Fibroblast of the aortic adventitia (primary cell): ENCODE measurements around the gene CTNNA3. TPM values are rescaled to one million over a fixed set of nuclear protein-coding genes. Genes with fewer than 3 reads are reported as not detected.
"Not testable (repeated sequence)": the region's sequence is repeated elsewhere in the genome, so short reads cannot be mapped to it uniquely, and the experiment has no call there.

Experiments used
- DNase-seq: peaks from one replicate; pipeline ENCODE4 v3.0.0-alpha.2; 2010; ENCODE audit warnings: low read depth
- H3K4me3 ChIP-seq: 2 replicates; pipeline ENCODE4 v1.5.1; 2011; ENCODE audit warnings: low read depth, mild to moderate bottlenecking, control low read depth, low read length, moderate library complexity
- total RNA-seq: library from RNA; depleted of rRNA; stranded (reverse); fragments of >200 nt; gene quantifications from 2 replicates; pipeline ENCODE4 v1.2.3, GENCODE V29; 2012; ENCODE audit warnings: low replicate concordance
- TF ChIP-seq, protein P1 (sequence below): IDR thresholded peaks from 2 replicates; pipeline ENCODE4 v1.5.1; 2011; ENCODE audit warnings: mild to moderate bottlenecking, low read length, control low read depth, inconsistent platforms; ENCODE audit not compliant: insufficient read depth

Gene CTNNA3
- total RNA-seq, 1 donor, result not detected

DNA sequence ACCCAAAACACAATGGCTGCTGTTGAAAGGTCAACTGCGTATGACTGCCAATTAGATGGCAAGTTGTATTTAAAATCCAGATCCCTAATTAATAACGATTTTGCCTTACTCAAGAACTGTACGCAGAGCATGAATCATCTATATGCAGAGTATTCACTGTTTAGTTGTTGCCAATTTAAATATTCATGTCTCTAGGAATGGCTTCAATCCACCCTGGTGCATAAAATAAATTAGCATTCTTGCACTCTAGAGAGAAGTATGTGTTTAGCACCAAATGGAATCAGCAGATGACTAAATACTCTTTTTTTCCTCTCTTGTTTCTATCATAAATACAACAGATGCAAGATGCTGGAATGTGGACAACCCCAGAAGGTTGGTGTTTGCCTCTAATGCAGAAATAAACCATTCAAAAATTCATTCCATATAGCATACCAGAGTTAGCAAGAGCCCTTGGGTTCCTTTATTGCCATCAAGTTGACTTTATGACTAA lies 449.9 kb downstream of the CTNNA3 start:
- no peak for DNase-seq
- no peak overlapping the region for H3K4me3 ChIP-seq
- TF ChIP-seq, protein P1, sequence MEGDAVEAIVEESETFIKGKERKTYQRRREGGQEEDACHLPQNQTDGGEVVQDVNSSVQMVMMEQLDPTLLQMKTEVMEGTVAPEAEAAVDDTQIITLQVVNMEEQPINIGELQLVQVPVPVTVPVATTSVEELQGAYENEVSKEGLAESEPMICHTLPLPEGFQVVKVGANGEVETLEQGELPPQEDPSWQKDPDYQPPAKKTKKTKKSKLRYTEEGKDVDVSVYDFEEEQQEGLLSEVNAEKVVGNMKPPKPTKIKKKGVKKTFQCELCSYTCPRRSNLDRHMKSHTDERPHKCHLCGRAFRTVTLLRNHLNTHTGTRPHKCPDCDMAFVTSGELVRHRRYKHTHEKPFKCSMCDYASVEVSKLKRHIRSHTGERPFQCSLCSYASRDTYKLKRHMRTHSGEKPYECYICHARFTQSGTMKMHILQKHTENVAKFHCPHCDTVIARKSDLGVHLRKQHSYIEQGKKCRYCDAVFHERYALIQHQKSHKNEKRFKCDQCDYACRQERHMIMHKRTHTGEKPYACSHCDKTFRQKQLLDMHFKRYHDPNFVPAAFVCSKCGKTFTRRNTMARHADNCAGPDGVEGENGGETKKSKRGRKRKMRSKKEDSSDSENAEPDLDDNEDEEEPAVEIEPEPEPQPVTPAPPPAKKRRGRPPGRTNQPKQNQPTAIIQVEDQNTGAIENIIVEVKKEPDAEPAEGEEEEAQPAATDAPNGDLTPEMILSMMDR, result no peak

DNA sequence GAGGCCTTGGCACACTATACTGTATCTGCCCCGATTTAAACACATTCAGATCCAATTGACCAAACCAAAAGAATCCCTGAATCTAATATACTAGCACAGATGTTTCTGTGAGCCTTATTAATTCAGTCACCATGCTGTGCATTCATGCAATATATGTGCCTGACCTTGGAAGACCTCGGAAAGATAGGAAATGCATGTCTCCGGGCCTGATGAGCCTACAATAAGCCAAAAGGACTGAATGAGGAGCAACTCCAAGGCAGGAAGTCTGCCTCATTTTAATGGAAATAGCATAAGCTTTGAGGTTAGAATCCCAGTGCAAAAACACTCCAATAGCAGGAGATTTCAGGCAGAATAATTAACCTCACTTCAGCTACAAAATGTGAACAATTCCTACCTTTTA lies 453.5 kb downstream of the CTNNA3 start:
- DNase-seq, result no peak
- TF ChIP-seq, protein P1, result no peak
- H3K4me3 ChIP-seq, result no peak overlapping the region

DNA sequence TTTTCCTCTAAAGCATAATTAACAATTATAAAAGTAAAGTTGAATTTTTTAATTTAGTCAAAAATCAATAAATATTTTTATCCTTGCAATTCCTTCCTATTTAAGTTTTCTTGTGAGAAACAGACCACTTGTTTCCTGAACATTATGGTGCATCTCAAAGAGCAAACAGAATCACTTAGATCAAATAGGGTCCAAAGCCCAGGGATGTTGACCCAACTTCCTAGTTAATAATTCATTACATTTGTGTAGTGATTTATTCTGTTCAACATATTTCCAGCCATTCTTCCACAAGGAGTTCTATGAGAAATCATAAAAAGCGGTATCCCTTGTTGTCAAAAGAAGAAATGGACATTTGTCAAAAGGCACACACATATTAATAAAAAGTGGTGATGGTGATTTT lies 454.5 kb downstream of the CTNNA3 start:
- TF ChIP-seq, protein P1, result no peak
- DNase-seq, result no peak

DNA sequence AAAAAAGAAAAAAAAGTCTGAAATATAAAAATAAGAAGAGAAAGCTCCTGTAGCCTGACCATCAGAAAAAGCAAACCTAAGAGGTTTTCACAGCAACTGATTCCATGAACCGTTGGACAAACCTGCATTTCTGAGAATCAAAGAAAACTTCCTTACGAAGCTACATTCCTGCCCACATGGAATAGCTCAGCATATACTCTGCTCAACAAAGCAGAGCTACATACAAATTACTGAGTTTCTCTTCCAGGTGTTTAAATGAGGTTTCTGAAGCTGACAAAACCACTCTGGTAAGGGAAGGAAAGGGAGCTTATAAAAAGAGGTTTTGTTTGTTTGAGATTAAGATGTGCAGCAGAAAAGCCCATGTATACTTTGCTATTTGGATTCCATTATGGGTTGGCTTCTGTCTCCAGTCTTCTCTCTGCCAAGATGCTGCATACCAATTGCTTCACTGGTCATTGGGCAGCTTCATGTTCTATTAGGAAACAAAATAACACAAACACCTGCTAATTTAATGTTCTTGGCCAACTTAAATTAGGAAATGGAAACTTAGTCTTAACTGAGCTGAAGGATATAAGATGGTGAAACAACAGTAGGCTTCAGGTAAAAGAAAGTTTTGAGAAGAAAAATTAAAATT lies 456.0 kb downstream of the CTNNA3 start:
- H3K4me3 ChIP-seq, result no peak overlapping the region
- no peak for DNase-seq
- TF ChIP-seq, protein P1, result no peak

More for the DNA sequence above, 454.5 kb downstream of the CTNNA3 start:
- H3K4me3 ChIP-seq, result no peak overlapping the region

DNA sequence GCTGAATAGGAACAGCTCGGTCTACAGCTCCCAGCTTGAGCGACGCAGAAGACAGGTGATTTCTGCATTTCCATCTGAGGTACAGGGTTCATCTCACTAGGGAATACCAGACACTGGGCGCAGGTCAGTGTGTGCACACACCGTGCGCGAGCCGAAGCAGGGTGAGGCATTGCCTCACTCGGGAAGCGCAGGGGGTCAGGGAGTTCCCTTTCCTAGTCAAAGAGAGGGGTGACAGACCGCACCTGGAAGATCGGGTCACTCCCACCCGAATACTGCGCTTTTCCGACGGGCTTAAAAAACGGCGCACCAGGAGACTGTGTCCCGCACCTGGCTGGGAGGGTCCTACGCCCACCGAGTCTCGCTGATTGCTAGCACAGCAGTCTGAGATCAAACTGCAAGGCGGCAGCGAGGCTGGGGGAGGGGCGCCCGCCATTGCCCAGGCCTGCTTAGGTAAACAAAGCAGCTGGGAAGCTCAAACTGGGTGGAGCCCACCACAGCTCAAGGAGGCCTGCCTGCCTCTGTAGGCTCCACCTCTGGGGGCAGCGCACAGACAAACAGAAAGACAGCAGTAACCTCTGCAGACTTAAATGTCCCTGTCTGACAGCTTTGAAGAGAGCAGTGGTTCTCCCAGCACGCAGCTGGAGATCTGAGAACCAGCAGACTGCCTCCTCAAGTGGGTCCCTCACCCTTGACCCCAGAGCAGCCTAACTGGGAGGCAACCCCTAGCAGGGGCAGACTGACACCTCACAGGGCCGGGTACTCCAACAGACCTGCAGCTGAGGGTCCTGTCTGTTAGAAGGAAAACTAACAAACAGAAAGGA lies 465.1 kb downstream of the CTNNA3 start:
- not testable (repeated sequence) for H3K4me3 ChIP-seq, DNase-seq

DNA sequence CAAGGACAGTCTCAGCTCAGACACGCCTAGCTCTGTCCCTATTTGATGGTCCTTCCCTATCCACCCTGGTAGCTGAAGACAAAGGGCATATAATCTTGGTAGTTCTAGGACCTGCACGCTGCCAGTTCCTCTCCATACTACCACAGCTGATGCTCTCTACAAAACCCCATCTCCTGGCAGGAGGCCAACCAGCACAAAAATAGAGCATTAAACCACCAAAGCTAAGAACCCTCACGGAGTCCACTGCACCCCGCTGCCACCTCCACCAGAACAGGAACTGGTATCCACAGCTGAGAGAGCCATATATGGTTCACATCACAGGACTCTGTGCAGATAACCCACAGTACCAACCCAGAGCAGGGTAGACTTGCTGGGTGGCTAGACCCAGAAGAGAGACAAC lies 470.8 kb downstream of the CTNNA3 start:
- TF ChIP-seq, protein P1, result no peak

DNA sequence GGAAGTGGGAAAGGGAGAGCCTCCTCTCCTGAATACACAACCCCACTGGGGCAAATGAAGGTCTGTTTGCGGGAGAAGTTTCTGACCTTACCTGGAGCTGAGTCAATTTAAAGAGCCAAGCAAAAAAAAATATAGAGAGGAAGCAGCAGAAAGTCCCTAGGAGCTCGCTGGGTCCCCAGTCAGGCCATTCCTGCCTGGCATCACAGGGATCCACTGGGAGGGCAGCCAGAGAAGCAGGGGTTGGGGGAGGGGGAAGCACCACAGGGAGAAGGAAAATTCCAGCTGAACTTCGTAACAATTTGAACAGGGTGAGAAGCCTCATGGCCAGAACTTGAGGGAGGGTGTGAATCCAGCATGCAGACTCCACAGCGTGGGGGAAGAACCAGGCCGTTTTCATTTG lies 471.4 kb downstream of the CTNNA3 start:
- no peak overlapping the region for H3K4me3 ChIP-seq
- no peak for DNase-seq
- TF ChIP-seq, protein P1, result no peak

More for the DNA sequence above, 470.8 kb downstream of the CTNNA3 start:
- no peak for DNase-seq
- no peak overlapping the region for H3K4me3 ChIP-seq
